OCI-LY7 (cell line): ENCODE results near the gene CCDC87. TPM values are rescaled to one million over a fixed set of nuclear protein-coding genes. Genes with fewer than 3 reads are reported as not detected.

ENCODE experiments used
- BruUV-seq: library from RNA; stranded (reverse); fragments of 400-500 nt; replicated peaks from 2 replicates; lab custom pipeline; 2021; lab: Mats Ljungman, UMichigan
- CTCF ChIA-PET: fragments of 300-600 bp; sonication (Branson Sonifier 250); formaldehyde crosslinking; loops from one replicate; lab custom pipeline; 2022; ENCODE audit warnings: antibody characterized with exemption; ENCODE audit not compliant: unreplicated experiment; lab: Charles Lee
- POLR2A ChIA-PET: fragments of 300-600 bp; sonication (Branson Sonifier 250); formaldehyde crosslinking; loops from one replicate; lab custom pipeline; 2022; ENCODE audit warnings: antibody characterized with exemption; lab: Charles Lee
- DNase-seq: peaks from one replicate; pipeline ENCODE4 v3.0.0-alpha.2; 2015; ENCODE audit warnings: low spot score
- H2AFZ ChIP-seq: fragments of 200-600 bp; sonication (generic), shearing (Covaris generic); 2 replicates; pipeline ENCODE4 v1.6.1; 2014; ENCODE audit warnings: mild to moderate bottlenecking, antibody characterized with exemption, low read length, moderate library complexity
- H3K27ac ChIP-seq: fragments of 200-600 bp; sonication (generic); 2 replicates; pipeline ENCODE4 v1.5.1; 2014; ENCODE audit warnings: mixed run types, low read depth, mild to moderate bottlenecking, moderate library complexity, low read length, inconsistent platforms; ENCODE audit not compliant: poor library complexity, severe bottlenecking
- H3K36me3 ChIP-seq: fragments of 200-600 bp; sonication (generic); 2 replicates; pipeline ENCODE4 v1.6.1; 2014; ENCODE audit warnings: mild to moderate bottlenecking, antibody characterized with exemption, low read length, moderate library complexity, mixed read lengths; ENCODE audit not compliant: insufficient read depth
- H3K4me1 ChIP-seq: fragments of 200-600 bp; sonication (generic); 2 replicates; pipeline ENCODE4 v1.5.1; 2014; ENCODE audit warnings: mild to moderate bottlenecking, low read length; ENCODE audit not compliant: insufficient read depth, poor library complexity, severe bottlenecking
- H3K4me2 ChIP-seq: fragments of 200-600 bp; sonication (generic); 2 replicates; pipeline ENCODE4 v1.6.1; 2014; ENCODE audit warnings: mild to moderate bottlenecking, low read length
- H3K4me3 ChIP-seq: fragments of 200-600 bp; sonication (generic); 2 replicates; pipeline ENCODE4 v1.5.1; 2014; ENCODE audit warnings: mild to moderate bottlenecking, low read depth, low read length; ENCODE audit not compliant: poor library complexity, severe bottlenecking
- H3K79me2 ChIP-seq: fragments of 200-600 bp; sonication (generic); 2 replicates; pipeline ENCODE4 v1.6.1; 2016; ENCODE audit warnings: low read depth, mild to moderate bottlenecking, low read length, moderate library complexity, mixed read lengths; ENCODE audit not compliant: insufficient read depth
- H3K9me2 ChIP-seq: fragments of 200-600 bp; sonication (generic); 2 replicates; pipeline ENCODE4 v1.6.1; 2016; ENCODE audit warnings: mild to moderate bottlenecking, low read length, mixed read lengths; ENCODE audit not compliant: insufficient read depth
- H3K9me3 ChIP-seq: fragments of 200-600 bp; sonication (generic); 2 replicates; pipeline ENCODE4 v1.6.1; 2014; ENCODE audit warnings: mild to moderate bottlenecking, mixed run types, low read length, mixed read lengths
- H4K20me1 ChIP-seq: fragments of 200-600 bp; sonication (generic); 2 replicates; pipeline ENCODE4 v1.6.1; 2014; ENCODE audit warnings: mild to moderate bottlenecking, antibody characterized with exemption, low read length, moderate library complexity, mixed read lengths; ENCODE audit not compliant: insufficient read depth
- CTCF ChIP-seq: fragments of 200-600 bp; sonication (generic); conservative IDR thresholded peaks from 2 replicates; pipeline ENCODE4 v1.5.1; 2014; ENCODE audit warnings: mild to moderate bottlenecking, antibody characterized with exemption, low read length, moderate library complexity, mixed read lengths
- EZH2phosphoT487 ChIP-seq: fragments of 200-600 bp; sonication (generic); IDR thresholded peaks from 2 replicates; pipeline ENCODE4 v1.6.1; 2018; ENCODE audit warnings: low read depth, borderline replicate concordance, mild to moderate bottlenecking, mixed run types, antibody characterized with exemption, low read length, moderate library complexity, mixed read lengths
- intact Hi-C: fragments of 100-400 bp; cut with micrococcal nuclease; formaldehyde crosslinking; loops from one replicate; pipeline ENCODE4 v1.10.0; 2022; ENCODE audit not compliant: unreplicated experiment
- total RNA-seq, 2 experiments: library from RNA; depleted of rRNA in 1 of 2; stranded (reverse); fragments of >200 nt in 1 of 2; shearing (Covaris generic) in 1 of 2; gene quantifications; 2 replicates each; pipeline ENCODE4 v1.2.3, GENCODE V29; 2014 to 2022

The CCDC87 gene
- total RNA-seq, 2 experiments from 2014 or later: 0.13 to 0.36 TPM

- intact Hi-C loops: no loop called here
- Histone ChIP-seq H4K20me1 (no peaks in the 10 kb centered on the region), H3K4me2 (no peak overlapping the region), H3K9me2 (no peaks in the 10 kb centered on the region), H3K4me3 (no peak overlapping the region), H3K79me2 (no peaks in the 10 kb centered on the region), H3K36me3 (no peaks in the 10 kb centered on the region), H3K4me1 (no peaks in the 10 kb centered on the region), H3K9me3 (no peaks in the 10 kb centered on the region), H2AFZ (no peak overlapping the region), H3K27ac (no peak overlapping the region)
- no peak for DNase-seq
- ChIA-PET POLR2A (no interaction called here), CTCF (no interaction called here)
- no TSS peak for BruUV-seq
- TF ChIP-seq EZH2phosphoT487: no peak
- TF ChIP-seq CTCF: no peak
Measured at GRCh38 chr11:66562907-66563583, 29.8 kb downstream of the CCDC87 start.

- H3K9me3 ChIP-seq: no peaks in the 10 kb centered on the region
- H3K4me2 ChIP-seq: no peak overlapping the region
- H3K36me3 ChIP-seq: no peaks in the 10 kb centered on the region
- CTCF ChIA-PET: no interaction called here
- no peaks in the 10 kb centered on the region for H4K20me1 ChIP-seq
- DNase-seq: no peak
- no peaks in the 10 kb centered on the region for H3K9me2 ChIP-seq
- no peak overlapping the region for H3K4me3 ChIP-seq
- TF ChIP-seq EZH2phosphoT487 (no peak), CTCF (no peak)
- no peak overlapping the region for H2AFZ ChIP-seq
- H3K27ac ChIP-seq: no peak overlapping the region
- intact Hi-C loops: no loop called here
- no TSS peak for BruUV-seq
- POLR2A ChIA-PET: interaction anchor here (1.3 kb wide), 1 partner anchor 57 kb away, joined by 3 read pairs; no protein-coding TSS in a partner anchor
- H3K4me1 ChIP-seq: no peaks in the 10 kb centered on the region
- H3K79me2 ChIP-seq: no peaks in the 10 kb centered on the region
Measured at GRCh38 chr11:66562275-66562674, 30.6 kb downstream of the CCDC87 start.

DNA sequence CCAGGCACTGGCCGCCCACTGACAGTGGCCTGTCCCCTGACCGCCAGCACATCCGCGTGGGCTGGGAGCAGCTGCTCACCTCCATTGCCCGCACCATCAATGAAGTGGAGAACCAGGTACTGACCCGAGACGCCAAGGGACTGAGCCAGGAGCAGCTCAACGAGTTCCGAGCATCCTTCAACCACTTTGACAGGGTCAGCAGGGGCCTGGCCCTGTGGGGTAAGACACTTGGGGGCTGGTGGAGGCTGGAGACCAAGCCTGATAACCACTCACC, 31.0 kb downstream of the CCDC87 start:
- H2AFZ ChIP-seq: no peak overlapping the region
- no peaks in the 10 kb centered on the region for H4K20me1 ChIP-seq
- no peaks in the 10 kb centered on the region for H3K36me3 ChIP-seq
- no peak for TF ChIP-seq EZH2phosphoT487
- TF ChIP-seq CTCF: no peak
- no peak overlapping the region for H3K4me2 ChIP-seq
- H3K9me3 ChIP-seq: no peaks in the 10 kb centered on the region
- intact Hi-C loops: no loop called here
- no peak for DNase-seq
- no peaks in the 10 kb centered on the region for H3K79me2 ChIP-seq
- BruUV-seq: no TSS peak
- no peak overlapping the region for H3K27ac ChIP-seq
- ChIA-PET POLR2A (interaction anchor here (1.3 kb wide), 1 partner anchor 57 kb away, joined by 3 read pairs; no protein-coding TSS in a partner anchor), CTCF (interaction anchor here (0.5 kb wide), 1 partner anchor 10 kb away, joined by 4 read pairs; no protein-coding TSS in a partner anchor)
- no peaks in the 10 kb centered on the region for H3K4me1 ChIP-seq
- no peak overlapping the region for H3K4me3 ChIP-seq
- H3K9me2 ChIP-seq: no peaks in the 10 kb centered on the region
